Measurements from ENCODE around the gene PPP2R5E.

DNA sequence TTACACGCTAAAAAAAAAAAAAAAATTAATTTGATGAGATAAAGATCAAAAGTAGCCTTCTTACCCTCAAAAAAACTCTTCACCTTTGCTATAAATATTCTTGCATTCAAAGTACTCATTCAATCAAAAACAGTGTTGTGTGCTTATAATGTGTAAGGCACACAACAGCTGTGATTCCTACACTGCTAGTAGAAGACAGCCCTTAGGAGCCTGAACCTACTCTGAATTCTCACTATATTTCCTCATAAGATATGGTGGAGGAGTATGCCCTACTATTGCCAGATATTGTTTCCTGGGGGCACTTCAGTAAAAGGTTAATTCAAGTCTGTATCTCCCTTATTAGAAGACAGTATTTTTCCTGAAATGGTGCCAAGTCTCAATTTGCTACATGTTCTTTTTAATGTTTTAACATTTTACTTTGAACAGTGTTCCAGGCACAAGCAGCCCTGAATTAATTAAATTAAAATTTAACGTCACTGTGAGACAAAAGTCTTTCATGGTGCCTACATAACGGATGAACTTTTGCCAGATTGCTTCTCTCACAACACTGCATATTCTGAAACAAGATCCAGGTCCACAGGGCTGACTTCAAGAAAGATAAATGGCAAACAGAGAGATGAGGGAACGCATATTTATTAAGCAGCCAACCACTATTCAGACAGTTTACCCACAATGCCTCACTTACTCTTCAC, 19.3 kb downstream of the PPP2R5E start:
- TF ChIP-seq, protein P1, sequence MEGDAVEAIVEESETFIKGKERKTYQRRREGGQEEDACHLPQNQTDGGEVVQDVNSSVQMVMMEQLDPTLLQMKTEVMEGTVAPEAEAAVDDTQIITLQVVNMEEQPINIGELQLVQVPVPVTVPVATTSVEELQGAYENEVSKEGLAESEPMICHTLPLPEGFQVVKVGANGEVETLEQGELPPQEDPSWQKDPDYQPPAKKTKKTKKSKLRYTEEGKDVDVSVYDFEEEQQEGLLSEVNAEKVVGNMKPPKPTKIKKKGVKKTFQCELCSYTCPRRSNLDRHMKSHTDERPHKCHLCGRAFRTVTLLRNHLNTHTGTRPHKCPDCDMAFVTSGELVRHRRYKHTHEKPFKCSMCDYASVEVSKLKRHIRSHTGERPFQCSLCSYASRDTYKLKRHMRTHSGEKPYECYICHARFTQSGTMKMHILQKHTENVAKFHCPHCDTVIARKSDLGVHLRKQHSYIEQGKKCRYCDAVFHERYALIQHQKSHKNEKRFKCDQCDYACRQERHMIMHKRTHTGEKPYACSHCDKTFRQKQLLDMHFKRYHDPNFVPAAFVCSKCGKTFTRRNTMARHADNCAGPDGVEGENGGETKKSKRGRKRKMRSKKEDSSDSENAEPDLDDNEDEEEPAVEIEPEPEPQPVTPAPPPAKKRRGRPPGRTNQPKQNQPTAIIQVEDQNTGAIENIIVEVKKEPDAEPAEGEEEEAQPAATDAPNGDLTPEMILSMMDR (IDR thresholded peaks at IDR 0.05; ENCODE audit: extremely low read depth in 1 of 2, insufficient read depth in 1 of 2, low read depth in 1 of 2, low read length in 2 of 2) = no peak
- TF ChIP-seq EZH2 (IDR thresholded peaks at IDR 0.05; ENCODE audit: borderline replicate concordance, low read depth, low read length, severe bottlenecking) (no peak), POLR2A (IDR thresholded peaks at IDR 0.05; ENCODE audit: low read depth, low read length) (no peak), POLR2AphosphoS5 (IDR thresholded peaks at IDR 0.05; ENCODE audit: insufficient read depth, low read depth, low read length) (no peak), FOS (IDR thresholded peaks at IDR 0.05; ENCODE audit: borderline replicate concordance, insufficient read depth, low read length) (no peak)

Data from endothelial cell of umbilical vein (primary cell).